Activated CD4-positive, alpha-beta T cell treated with anti-CD3 and anti-CD28 coated beads, Interleukin-2, amount 50 U/mL, for 4 hours (primary cell): ENCODE measurements around the gene PNPLA5.

Source experiments
- DNase-seq, 2 experiments: peaks; one replicate each; pipeline ENCODE4 v3.0.0-alpha.2; 2020

PNPLA5 gene

DNA sequence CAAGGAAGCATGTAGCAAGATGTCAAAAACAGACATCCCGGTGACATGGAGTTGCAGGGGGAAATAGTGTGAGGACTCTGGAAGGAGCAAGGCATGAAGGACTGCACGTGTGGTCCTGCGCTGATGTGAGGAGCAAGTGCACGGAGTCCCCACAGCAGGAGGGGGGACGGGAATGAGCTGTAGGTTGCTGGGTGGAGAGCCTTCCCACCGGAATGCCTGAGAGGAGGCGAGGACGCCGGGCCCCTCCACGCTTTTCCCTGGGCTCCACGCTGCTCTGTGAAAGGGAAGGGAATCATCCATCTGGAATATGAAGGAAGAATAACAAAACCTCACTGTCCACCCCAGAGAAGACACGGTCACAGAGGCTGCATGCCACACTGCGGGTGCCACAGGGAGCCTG is 56.1 kb downstream of the PNPLA5 start:
- DNase-seq: no peak

- no peak for DNase-seq
Observed at GRCh38 chr22:43835166-43835565, 56.6 kb downstream of the PNPLA5 start.

- DNase-seq: no peak
Observed at GRCh38 chr22:43833286-43834240, 58.2 kb downstream of the PNPLA5 start.

GRCh38 chr22:43832393-43833265 is 59.2 kb downstream of the PNPLA5 start:
- no peak for DNase-seq

- no peak for DNase-seq
Observed at GRCh38 chr22:43831561-43832392, 60.0 kb downstream of the PNPLA5 start.

GRCh38 chr22:43830931-43831560 is 60.8 kb downstream of the PNPLA5 start:
- DNase-seq: no peak

DNA sequence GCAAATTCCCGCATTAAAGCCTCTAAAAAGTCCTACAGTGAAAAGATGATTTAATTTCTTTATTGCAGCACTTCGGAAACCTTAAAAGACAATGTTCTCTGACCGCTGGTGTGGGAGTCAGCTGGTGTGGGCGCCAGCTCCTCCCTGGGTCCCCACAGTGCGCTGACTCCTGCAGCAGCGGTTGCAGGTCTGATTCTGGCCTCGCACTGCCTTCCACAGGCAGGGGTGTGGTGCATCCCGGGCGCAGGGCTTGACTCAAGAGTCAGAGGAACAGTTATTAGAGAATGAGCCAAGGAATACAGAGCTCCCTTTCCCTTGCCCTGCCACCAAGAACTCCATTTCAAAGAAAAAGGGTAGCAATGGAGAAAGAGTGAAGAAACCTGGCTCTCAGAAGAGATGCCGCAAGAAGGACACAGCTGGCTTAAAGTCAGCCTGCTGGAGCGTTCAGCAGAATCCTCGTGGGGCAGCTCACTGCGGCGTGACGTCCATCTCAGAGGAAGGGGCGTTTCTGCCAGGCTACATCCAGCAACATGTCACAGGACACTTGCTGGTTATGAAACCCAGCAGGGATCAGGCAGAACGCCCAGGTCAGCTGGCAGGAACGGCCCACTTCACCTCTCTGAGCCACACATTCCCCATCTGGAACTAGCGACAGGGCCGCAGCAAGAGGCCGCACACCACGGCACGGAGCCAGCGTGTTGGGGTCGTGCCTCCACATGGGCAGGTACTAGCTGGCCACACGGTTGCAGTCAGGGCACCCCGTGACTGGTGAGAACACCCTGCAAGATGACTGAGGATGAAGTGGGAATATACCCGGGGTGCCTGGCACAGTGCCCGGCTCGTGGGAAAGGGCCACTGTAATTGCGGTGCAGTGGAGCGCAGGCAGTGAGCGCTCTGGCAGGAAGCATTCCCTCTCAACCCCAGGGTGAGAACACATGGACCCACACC is 61.6 kb downstream of the PNPLA5 start:
- DNase-seq: no peak
